SK-N-SH treated with all-trans-retinoic acid at 6 μM for 48 hours (cell line): ENCODE measurements around the gene ACVR2A.

Experiments used
- ATAC-seq: fragments of 200-7000 bp; cut with Tn5 transposase; 3 replicates; pipeline ENCODE4 v1.9.1; 2020; ENCODE audit warnings: mild to moderate bottlenecking, moderate library complexity
- ARNTL ChIP-seq: fragments of 450-650 bp; formaldehyde crosslinking; IDR thresholded peaks from 2 replicates; pipeline ENCODE4 v1.5.0; 2020; ENCODE audit warnings: low read depth, mild to moderate bottlenecking, moderate library complexity, borderline replicate concordance
- BACH2 ChIP-seq: fragments of 250-450 bp; sonication (Bioruptor Pico); IDR thresholded peaks from 2 replicates; pipeline ENCODE4 v1.9.0; 2021; ENCODE audit warnings: mild to moderate bottlenecking, borderline replicate concordance
- CREB5 ChIP-seq: fragments of 250-450 bp; sonication (Bioruptor Pico); IDR thresholded peaks from 2 replicates; pipeline ENCODE4 v1.5.1; 2020; ENCODE audit warnings: low read depth, mild to moderate bottlenecking, moderate library complexity
- CSDC2 ChIP-seq: fragments of 250-450 bp; sonication (Bioruptor Pico); IDR thresholded peaks from 2 replicates; pipeline ENCODE4 v1.5.0; 2020; ENCODE audit warnings: mild to moderate bottlenecking, moderate library complexity
- CSRNP3 ChIP-seq: fragments of 250-450 bp; sonication (Bioruptor Pico); IDR thresholded peaks from 2 replicates; pipeline ENCODE4 v1.5.1; 2021; ENCODE audit warnings: mild to moderate bottlenecking, moderate library complexity
- ESRRG ChIP-seq: fragments of 250-450 bp; sonication (Bioruptor Pico); IDR thresholded peaks from 2 replicates; pipeline ENCODE4 v1.6.1; 2021; ENCODE audit warnings: mild to moderate bottlenecking
- GLIS3 ChIP-seq: fragments of 250-450 bp; sonication (Bioruptor Pico); IDR thresholded peaks from 2 replicates; pipeline ENCODE4 v1.5.0; 2020; ENCODE audit warnings: mild to moderate bottlenecking, moderate library complexity
- ISL1 ChIP-seq: fragments of 250-450 bp; sonication (Bioruptor Pico); IDR thresholded peaks from 2 replicates; pipeline ENCODE4 v2.1.2; 2022; ENCODE audit warnings: mild to moderate bottlenecking, moderate library complexity
- OSR1 ChIP-seq: fragments of 250-450 bp; sonication (Bioruptor Pico); IDR thresholded peaks from 2 replicates; pipeline ENCODE4 v1.8.0; 2022; ENCODE audit warnings: moderate library complexity, mild to moderate bottlenecking, inconsistent platforms
- PATZ1 ChIP-seq: fragments of 250-450 bp; sonication (Bioruptor Pico); IDR thresholded peaks from 2 replicates; pipeline ENCODE4 v1.8.0; 2020; ENCODE audit warnings: mild to moderate bottlenecking, moderate library complexity, borderline replicate concordance
- POU6F1 ChIP-seq: fragments of 250-450 bp; sonication (Bioruptor Pico); IDR thresholded peaks from 2 replicates; pipeline ENCODE4 v1.8.0; 2021; ENCODE audit warnings: low read depth, mild to moderate bottlenecking, moderate library complexity, borderline replicate concordance
- RARB ChIP-seq: fragments of 250-450 bp; sonication (Bioruptor Pico); IDR thresholded peaks from 2 replicates; pipeline ENCODE4 v1.8.0; 2021; ENCODE audit warnings: mild to moderate bottlenecking, moderate library complexity
- SNAI2 ChIP-seq: fragments of 250-450 bp; sonication (Bioruptor Pico); IDR thresholded peaks from 2 replicates; pipeline ENCODE4 v1.5.0; 2020; ENCODE audit warnings: mild to moderate bottlenecking, moderate library complexity
- TCF4 ChIP-seq: fragments of 250-450 bp; sonication (Bioruptor Pico); IDR thresholded peaks from 2 replicates; pipeline ENCODE4 v1.8.0; 2021; ENCODE audit warnings: mild to moderate bottlenecking, moderate library complexity, borderline replicate concordance
- TOX ChIP-seq: fragments of 250-450 bp; sonication (Bioruptor Pico); IDR thresholded peaks from 2 replicates; pipeline ENCODE4 v1.8.0; 2021; ENCODE audit warnings: mild to moderate bottlenecking, moderate library complexity, borderline replicate concordance
- TSHZ2 ChIP-seq: fragments of 250-450 bp; sonication (Bioruptor Pico); IDR thresholded peaks from 2 replicates; pipeline ENCODE4 v1.5.0; 2020; ENCODE audit warnings: mild to moderate bottlenecking, moderate library complexity
- ZC3H10 ChIP-seq: fragments of 250-450 bp; sonication (Bioruptor Pico); IDR thresholded peaks from 2 replicates; pipeline ENCODE4 v1.5.1; 2021; ENCODE audit warnings: mild to moderate bottlenecking, moderate library complexity
- ZFP3 ChIP-seq: fragments of 250-450 bp; sonication (Bioruptor Pico); IDR thresholded peaks from 2 replicates; pipeline ENCODE4 v1.5.0; 2020; ENCODE audit warnings: mild to moderate bottlenecking, moderate library complexity
- ZFP30 ChIP-seq: fragments of 450-650 bp; formaldehyde crosslinking; IDR thresholded peaks from 2 replicates; pipeline ENCODE4 v1.5.0; 2022; ENCODE audit warnings: mild to moderate bottlenecking, moderate library complexity
- ZNF565 ChIP-seq: fragments of 450-650 bp; formaldehyde crosslinking; conservative IDR thresholded peaks from 2 replicates; pipeline ENCODE4 v1.5.0; 2020; ENCODE audit warnings: low read depth, mild to moderate bottlenecking, moderate library complexity
- ZNF70 ChIP-seq: fragments of 450-650 bp; formaldehyde crosslinking; IDR thresholded peaks from 2 replicates; pipeline ENCODE4 v1.5.0; 2020; ENCODE audit warnings: mild to moderate bottlenecking, moderate library complexity
- ZNF8 ChIP-seq: fragments of 450-650 bp; formaldehyde crosslinking; IDR thresholded peaks from 2 replicates; pipeline ENCODE4 v1.5.0; 2020; ENCODE audit warnings: mild to moderate bottlenecking, moderate library complexity

ACVR2A gene

GRCh38 chr2:147854557-147855134 lies 9.8 kb downstream of the ACVR2A start:
- ATAC-seq: no peak
- no peak for TF ChIP-seq ZNF70
- no peak for TF ChIP-seq RARB (CRISPR knock-in tag)
- TF ChIP-seq CSRNP3 (CRISPR knock-in tag): no peak
- no peak for TF ChIP-seq ISL1 (CRISPR knock-in tag)
- TF ChIP-seq GLIS3 (CRISPR knock-in tag): no peak
- TF ChIP-seq TOX (CRISPR knock-in tag): no peak
- TF ChIP-seq SNAI2: no peak
- TF ChIP-seq TSHZ2 (CRISPR knock-in tag): no peak
- no peak for TF ChIP-seq ZFP3
- no peak for TF ChIP-seq CSDC2 (CRISPR knock-in tag)
- TF ChIP-seq ARNTL: no peak
- TF ChIP-seq PATZ1 (CRISPR knock-in tag): no peak
- TF ChIP-seq ZNF565 (CRISPR knock-in tag): no peak
- TF ChIP-seq OSR1: no peak
- TF ChIP-seq ESRRG (CRISPR knock-in tag): no peak
- TF ChIP-seq ZNF8 (CRISPR knock-in tag): no peak
- no peak for TF ChIP-seq BACH2 (CRISPR knock-in tag)

GRCh38 chr2:147855316-147855715 lies 10.5 kb downstream of the ACVR2A start:
- no peak for TF ChIP-seq ZNF70
- TF ChIP-seq ISL1 (CRISPR knock-in tag): no peak
- TF ChIP-seq ARNTL: no peak
- no peak for TF ChIP-seq POU6F1 (CRISPR knock-in tag)
- TF ChIP-seq TCF4 (CRISPR knock-in tag): no peak
- no peak for TF ChIP-seq CREB5
- no peak for TF ChIP-seq ZC3H10 (CRISPR knock-in tag)
- no peak for TF ChIP-seq ZFP30 (CRISPR knock-in tag)
- no peak for TF ChIP-seq OSR1
- no peak for TF ChIP-seq CSDC2 (CRISPR knock-in tag)
- no peak for TF ChIP-seq SNAI2
- TF ChIP-seq TOX (CRISPR knock-in tag): no peak
- TF ChIP-seq CSRNP3 (CRISPR knock-in tag): no peak
- no peak for TF ChIP-seq ESRRG (CRISPR knock-in tag)
- TF ChIP-seq ZNF565 (CRISPR knock-in tag): no peak
- no peak for TF ChIP-seq RARB (CRISPR knock-in tag)
- TF ChIP-seq GLIS3 (CRISPR knock-in tag): no peak
- no peak for ATAC-seq
